Astrocyte (in vitro differentiated cells and primary cell): Measurements from ENCODE around the gene AQR. TPM values are rescaled to one million over a fixed set of nuclear protein-coding genes. Genes with fewer than 3 reads are reported as not detected.

ENCODE experiments used
- DNase-seq: peaks from one replicate; pipeline ENCODE4 v3.0.0-alpha.2; 2010; ENCODE audit warnings: low read depth
- FAIRE-seq: peaks from 2 replicates; lab custom pipeline; 2011; peaks lifted over from hg19 to GRCh38; lab: Jason Lieb, UNC
- H2AFZ ChIP-seq: 2 replicates; pipeline ENCODE4 v1.6.0; 2012; ENCODE audit warnings: low read depth, low read length, inconsistent platforms
- H3K27ac ChIP-seq: 2 replicates; pipeline ENCODE4 v1.5.1; 2011; ENCODE audit warnings: low read depth, low read length, inconsistent platforms
- H3K27me3 ChIP-seq: 2 replicates; pipeline ENCODE4 v1.6.0; 2011; ENCODE audit warnings: low read length, inconsistent platforms; ENCODE audit not compliant: insufficient read depth
- H3K36me3 ChIP-seq: 2 replicates; pipeline ENCODE4 v1.5.1; 2011; ENCODE audit warnings: low read length, inconsistent platforms; ENCODE audit not compliant: insufficient read depth
- H3K4me1 ChIP-seq: 2 replicates; pipeline ENCODE4 v1.5.1; 2011; ENCODE audit warnings: low read length, inconsistent platforms; ENCODE audit not compliant: insufficient read depth
- H3K4me2 ChIP-seq: 2 replicates; pipeline ENCODE4 v1.6.0; 2012; ENCODE audit warnings: low read length, inconsistent platforms
- H3K4me3 ChIP-seq: 2 replicates; pipeline ENCODE4 v1.5.1; 2011; ENCODE audit warnings: low read depth, mild to moderate bottlenecking, low read length, inconsistent platforms; ENCODE audit not compliant: insufficient read depth
- H3K79me2 ChIP-seq: 2 replicates; pipeline ENCODE4 v1.6.0; 2012; ENCODE audit warnings: mild to moderate bottlenecking, low read length, inconsistent platforms; ENCODE audit not compliant: insufficient read depth
- H3K9ac ChIP-seq: 2 replicates; pipeline ENCODE4 v1.6.0; 2012; ENCODE audit warnings: mild to moderate bottlenecking, low read length, inconsistent platforms
- H3K9me3 ChIP-seq: 2 replicates; pipeline ENCODE4 v1.5.1; 2012; ENCODE audit warnings: low read depth, mild to moderate bottlenecking, low read length, inconsistent platforms; ENCODE audit not compliant: insufficient read depth
- H4K20me1 ChIP-seq: 2 replicates; pipeline ENCODE4 v1.6.0; 2012; ENCODE audit warnings: low read length, inconsistent platforms; ENCODE audit not compliant: insufficient read depth
- H3K27ac Mint-ChIP-seq: one replicate; pipeline ENCODE4 v1.8.0; 2021; ENCODE audit warnings: mild to moderate bottlenecking, mixed read lengths; ENCODE audit not compliant: unreplicated experiment
- H3K27me3 Mint-ChIP-seq: one replicate; pipeline ENCODE4 v1.8.0; 2021; ENCODE audit warnings: low read depth, mixed read lengths; ENCODE audit not compliant: unreplicated experiment
- H3K36me3 Mint-ChIP-seq: one replicate; pipeline ENCODE4 v1.8.0; 2021; ENCODE audit warnings: low read depth, mixed read lengths; ENCODE audit not compliant: unreplicated experiment
- H3K4me1 Mint-ChIP-seq: one replicate; pipeline ENCODE4 v1.8.0; 2021; ENCODE audit warnings: low read depth, mixed read lengths; ENCODE audit not compliant: unreplicated experiment
- H3K4me3 Mint-ChIP-seq: one replicate; pipeline ENCODE4 v1.8.0; 2021; ENCODE audit warnings: mild to moderate bottlenecking, moderate library complexity, mixed read lengths; ENCODE audit not compliant: unreplicated experiment
- H3K9me3 Mint-ChIP-seq: one replicate; pipeline ENCODE4 v1.8.0; 2021; ENCODE audit warnings: mild to moderate bottlenecking, mixed read lengths; ENCODE audit not compliant: unreplicated experiment
- CTCF ChIP-seq: IDR thresholded peaks from 2 replicates; pipeline ENCODE4 v1.5.1; 2011; ENCODE audit warnings: low read depth, mild to moderate bottlenecking, inconsistent platforms, low read length, moderate library complexity; ENCODE audit not compliant: insufficient read depth
- EZH2 ChIP-seq: IDR thresholded peaks from 2 replicates; pipeline ENCODE4 v1.6.1; 2012; ENCODE audit warnings: mild to moderate bottlenecking, low read length, inconsistent platforms; ENCODE audit not compliant: insufficient read depth
- total RNA-seq: library from RNA; stranded (reverse); gene quantifications from 2 replicates; pipeline ENCODE4 v1.2.1, GENCODE V29; 2021

Gene AQR
- total RNA-seq, 1 donor from 2014 or later: 27.2 TPM

GRCh38 chr15:34984889-34985630 lies 15.5 kb upstream of the AQR start:
- Histone ChIP-seq H2AFZ (no peak overlapping the region), H3K27ac (no peak overlapping the region), H3K36me3 (peaks cover 16% of the 10 kb centered on the region), H3K9ac (no peak overlapping the region), H3K9me3 (no peaks in the 10 kb centered on the region), H4K20me1 (peaks cover 22% of the 10 kb centered on the region), H3K79me2 (peaks cover 54% of the 10 kb centered on the region), H3K4me2 (peak overlapping the region; percentile 53), H3K4me3 (no peak overlapping the region), H3K27me3 (no peaks in the 10 kb centered on the region), H3K4me1 (peaks cover 17% of the 10 kb centered on the region)
- peaks cover 14% of the 10 kb centered on the region for H3K4me1 Mint-ChIP-seq
- DNase-seq (peak; percentile 39), FAIRE-seq (no peak)
- H3K4me3 Mint-ChIP-seq: peak overlapping the region; percentile 69
- H3K27ac Mint-ChIP-seq: no peak overlapping the region
- no peak for TF ChIP-seq CTCF
- no peaks in the 10 kb centered on the region for H3K27me3 Mint-ChIP-seq
- no peaks in the 10 kb centered on the region for H3K36me3 Mint-ChIP-seq
- H3K9me3 Mint-ChIP-seq: no peaks in the 10 kb centered on the region

GRCh38 chr15:34976743-34977142 lies 7.2 kb upstream of the AQR start:
- H3K4me1 Mint-ChIP-seq: no peaks in the 10 kb centered on the region
- no peaks in the 10 kb centered on the region for H3K4me1 ChIP-seq
- H3K79me2 ChIP-seq: peaks cover 3% of the 10 kb centered on the region
- H3K4me2 ChIP-seq: no peak overlapping the region
- H2AFZ ChIP-seq: no peak overlapping the region
- H3K36me3 ChIP-seq: no peaks in the 10 kb centered on the region
- peaks cover 3% of the 10 kb centered on the region for H4K20me1 ChIP-seq
- no peak overlapping the region for H3K4me3 ChIP-seq
- no peak for FAIRE-seq
- no peaks in the 10 kb centered on the region for H3K9me3 Mint-ChIP-seq
- no peak overlapping the region for H3K27ac Mint-ChIP-seq
- H3K9ac ChIP-seq: no peak overlapping the region
- no peak for DNase-seq
- no peak overlapping the region for H3K4me3 Mint-ChIP-seq
- TF ChIP-seq EZH2 (no peak), CTCF (no peak)
- H3K27me3 ChIP-seq: no peaks in the 10 kb centered on the region
- no peaks in the 10 kb centered on the region for H3K36me3 Mint-ChIP-seq
- H3K27me3 Mint-ChIP-seq: no peaks in the 10 kb centered on the region
- H3K9me3 ChIP-seq: no peaks in the 10 kb centered on the region
- no peak overlapping the region for H3K27ac ChIP-seq

DNA sequence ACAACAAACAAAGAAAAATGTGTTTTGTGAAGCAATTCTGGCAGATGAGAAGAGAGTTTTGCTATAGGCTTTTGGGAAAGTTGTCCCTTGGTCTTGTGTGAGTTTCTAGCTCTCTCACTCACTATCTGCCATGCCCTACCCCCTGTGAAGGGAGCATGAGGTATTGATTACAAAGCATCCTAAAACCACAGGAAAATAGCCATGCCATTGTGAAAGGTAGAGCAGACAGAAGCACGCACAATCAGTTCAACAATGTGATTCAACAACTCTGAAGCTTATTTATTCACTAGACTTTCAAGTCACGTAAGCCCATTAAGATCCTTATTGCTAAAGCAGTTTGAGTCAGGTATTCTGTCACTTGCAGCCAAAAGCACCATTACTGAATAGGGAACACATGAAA lies 6.5 kb upstream of the AQR start:
- Mint-ChIP-seq H3K4me3 (no peak overlapping the region), H3K4me1 (no peaks in the 10 kb centered on the region), H3K27ac (no peak overlapping the region), H3K9me3 (no peaks in the 10 kb centered on the region), H3K36me3 (no peaks in the 10 kb centered on the region), H3K27me3 (no peaks in the 10 kb centered on the region)
- no peak overlapping the region for H3K27ac ChIP-seq
- no peaks in the 10 kb centered on the region for H3K4me1 ChIP-seq
- TF ChIP-seq CTCF (no peak), EZH2 (no peak)
- H3K79me2 ChIP-seq: peaks cover 3% of the 10 kb centered on the region
- DNase-seq: no peak
- H3K27me3 ChIP-seq: no peaks in the 10 kb centered on the region
- no peak overlapping the region for H3K4me2 ChIP-seq
- no peaks in the 10 kb centered on the region for H3K36me3 ChIP-seq
- H3K9me3 ChIP-seq: no peaks in the 10 kb centered on the region
- no peak for FAIRE-seq
- H2AFZ ChIP-seq: no peak overlapping the region
- no peak overlapping the region for H3K4me3 ChIP-seq
- H4K20me1 ChIP-seq: peaks cover 3% of the 10 kb centered on the region
- H3K9ac ChIP-seq: no peak overlapping the region
